WTC11 (cell line): Measurements from ENCODE around the gene TVP23A.
"Not testable (repeated sequence)": the region's sequence is repeated elsewhere in the genome, so short reads cannot be mapped to it uniquely, and the experiment has no call there.

Source experiments
- JAZF1 ChIP-seq: fragments of 250-450 bp; sonication (Bioruptor Pico); IDR thresholded peaks from 2 replicates; pipeline ENCODE4 v1.9.0; 2021; ENCODE audit warnings: moderate library complexity, mild to moderate bottlenecking, inconsistent platforms
- PRRX2 ChIP-seq: fragments of 250-450 bp; sonication (Bioruptor Pico); IDR thresholded peaks from 2 replicates; pipeline ENCODE4 v1.8.0; 2021; ENCODE audit warnings: mild to moderate bottlenecking
- SMAD4 ChIP-seq: sonication (generic); formaldehyde crosslinking; IDR thresholded peaks from 2 replicates; pipeline ENCODE4 v1.8.0; 2022; ENCODE audit warnings: mild to moderate bottlenecking, missing genetic modification reagents
- SP1 ChIP-seq: sonication (generic); formaldehyde crosslinking; conservative IDR thresholded peaks from 2 replicates; pipeline ENCODE4 v1.8.1; 2022; ENCODE audit warnings: missing genetic modification reagents
- TCF7 ChIP-seq: sonication (generic); formaldehyde crosslinking; IDR thresholded peaks from 2 replicates; pipeline ENCODE4 v1.8.0; 2022; ENCODE audit warnings: mild to moderate bottlenecking, low read depth, missing genetic modification reagents, moderate library complexity
- TEAD4 ChIP-seq: sonication (generic); formaldehyde crosslinking; IDR thresholded peaks from 2 replicates; pipeline ENCODE4 v1.8.0; 2022; ENCODE audit warnings: mild to moderate bottlenecking, missing genetic modification reagents
- ZNF138 ChIP-seq: sonication (generic); formaldehyde crosslinking; conservative IDR thresholded peaks from 2 replicates; pipeline ENCODE4 v1.8.1; 2022; ENCODE audit warnings: mild to moderate bottlenecking, moderate library complexity, missing genetic modification reagents
- ZNF232 ChIP-seq: sonication (generic); formaldehyde crosslinking; IDR thresholded peaks from 2 replicates; pipeline ENCODE4 v1.8.0; 2022; ENCODE audit warnings: mild to moderate bottlenecking, missing genetic modification reagents
- TF ChIP-seq, protein P1 (sequence below): fragments of 200-600 bp; IDR thresholded peaks from 2 replicates; pipeline ENCODE4 v1.8.0; 2022; ENCODE audit warnings: antibody characterized with exemption
- TF ChIP-seq, protein P2 (sequence below): sonication (generic); formaldehyde crosslinking; IDR thresholded peaks from 2 replicates; pipeline ENCODE4 v1.8.0; 2023; ENCODE audit warnings: missing genetic modification reagents, mild to moderate bottlenecking, borderline replicate concordance
- TF ChIP-seq, protein P3 (sequence below): fragments of 250-450 bp; sonication (Bioruptor Pico); IDR thresholded peaks from 2 replicates; pipeline ENCODE4 v1.8.0; 2021; ENCODE audit warnings: mild to moderate bottlenecking

DNA sequence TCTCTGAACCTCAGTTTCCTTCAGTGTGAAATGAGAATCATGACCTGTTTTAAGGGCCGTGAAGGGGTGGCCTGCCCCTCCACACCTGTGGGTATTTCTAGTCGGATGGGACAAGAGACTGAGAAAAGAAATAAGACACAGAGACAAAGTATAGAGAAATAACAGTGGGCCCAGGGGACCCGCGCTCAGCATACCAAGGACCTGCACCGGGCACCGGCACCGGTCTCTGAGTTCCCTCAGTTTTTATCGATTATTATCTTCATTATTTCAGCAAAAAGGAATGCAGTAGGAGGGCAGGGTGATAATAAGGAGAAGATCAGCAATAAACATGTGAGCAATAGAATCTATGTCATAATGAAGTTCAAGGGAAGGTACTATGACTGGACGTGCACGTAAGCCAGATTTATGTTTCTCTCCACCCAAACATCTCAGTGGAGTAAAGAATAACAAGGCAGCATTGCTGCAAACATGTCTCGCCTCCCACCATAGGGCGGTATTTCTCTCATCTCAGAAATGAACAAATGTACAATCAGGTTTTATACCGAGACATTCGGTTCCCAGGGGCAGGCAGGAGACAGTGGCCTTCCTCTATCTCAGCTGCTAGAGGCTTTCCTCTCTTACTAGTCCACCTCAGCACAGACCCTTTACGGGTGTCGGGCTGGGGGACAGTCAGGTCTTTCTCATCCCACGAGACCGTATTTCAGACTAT, 10.9 kb upstream of the TVP23A start:
- TF ChIP-seq ZNF232 (CRISPR knock-in tag); ZNF138 (CRISPR knock-in tag); JAZF1 (CRISPR knock-in tag); PRRX2 (CRISPR knock-in tag); TCF7; TEAD4 (CRISPR knock-in tag); SP1; SMAD4 (CRISPR knock-in tag): not testable (repeated sequence)
- TF ChIP-seq, protein P1, sequence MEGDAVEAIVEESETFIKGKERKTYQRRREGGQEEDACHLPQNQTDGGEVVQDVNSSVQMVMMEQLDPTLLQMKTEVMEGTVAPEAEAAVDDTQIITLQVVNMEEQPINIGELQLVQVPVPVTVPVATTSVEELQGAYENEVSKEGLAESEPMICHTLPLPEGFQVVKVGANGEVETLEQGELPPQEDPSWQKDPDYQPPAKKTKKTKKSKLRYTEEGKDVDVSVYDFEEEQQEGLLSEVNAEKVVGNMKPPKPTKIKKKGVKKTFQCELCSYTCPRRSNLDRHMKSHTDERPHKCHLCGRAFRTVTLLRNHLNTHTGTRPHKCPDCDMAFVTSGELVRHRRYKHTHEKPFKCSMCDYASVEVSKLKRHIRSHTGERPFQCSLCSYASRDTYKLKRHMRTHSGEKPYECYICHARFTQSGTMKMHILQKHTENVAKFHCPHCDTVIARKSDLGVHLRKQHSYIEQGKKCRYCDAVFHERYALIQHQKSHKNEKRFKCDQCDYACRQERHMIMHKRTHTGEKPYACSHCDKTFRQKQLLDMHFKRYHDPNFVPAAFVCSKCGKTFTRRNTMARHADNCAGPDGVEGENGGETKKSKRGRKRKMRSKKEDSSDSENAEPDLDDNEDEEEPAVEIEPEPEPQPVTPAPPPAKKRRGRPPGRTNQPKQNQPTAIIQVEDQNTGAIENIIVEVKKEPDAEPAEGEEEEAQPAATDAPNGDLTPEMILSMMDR: not testable (repeated sequence)
- TF ChIP-seq, protein P2, sequence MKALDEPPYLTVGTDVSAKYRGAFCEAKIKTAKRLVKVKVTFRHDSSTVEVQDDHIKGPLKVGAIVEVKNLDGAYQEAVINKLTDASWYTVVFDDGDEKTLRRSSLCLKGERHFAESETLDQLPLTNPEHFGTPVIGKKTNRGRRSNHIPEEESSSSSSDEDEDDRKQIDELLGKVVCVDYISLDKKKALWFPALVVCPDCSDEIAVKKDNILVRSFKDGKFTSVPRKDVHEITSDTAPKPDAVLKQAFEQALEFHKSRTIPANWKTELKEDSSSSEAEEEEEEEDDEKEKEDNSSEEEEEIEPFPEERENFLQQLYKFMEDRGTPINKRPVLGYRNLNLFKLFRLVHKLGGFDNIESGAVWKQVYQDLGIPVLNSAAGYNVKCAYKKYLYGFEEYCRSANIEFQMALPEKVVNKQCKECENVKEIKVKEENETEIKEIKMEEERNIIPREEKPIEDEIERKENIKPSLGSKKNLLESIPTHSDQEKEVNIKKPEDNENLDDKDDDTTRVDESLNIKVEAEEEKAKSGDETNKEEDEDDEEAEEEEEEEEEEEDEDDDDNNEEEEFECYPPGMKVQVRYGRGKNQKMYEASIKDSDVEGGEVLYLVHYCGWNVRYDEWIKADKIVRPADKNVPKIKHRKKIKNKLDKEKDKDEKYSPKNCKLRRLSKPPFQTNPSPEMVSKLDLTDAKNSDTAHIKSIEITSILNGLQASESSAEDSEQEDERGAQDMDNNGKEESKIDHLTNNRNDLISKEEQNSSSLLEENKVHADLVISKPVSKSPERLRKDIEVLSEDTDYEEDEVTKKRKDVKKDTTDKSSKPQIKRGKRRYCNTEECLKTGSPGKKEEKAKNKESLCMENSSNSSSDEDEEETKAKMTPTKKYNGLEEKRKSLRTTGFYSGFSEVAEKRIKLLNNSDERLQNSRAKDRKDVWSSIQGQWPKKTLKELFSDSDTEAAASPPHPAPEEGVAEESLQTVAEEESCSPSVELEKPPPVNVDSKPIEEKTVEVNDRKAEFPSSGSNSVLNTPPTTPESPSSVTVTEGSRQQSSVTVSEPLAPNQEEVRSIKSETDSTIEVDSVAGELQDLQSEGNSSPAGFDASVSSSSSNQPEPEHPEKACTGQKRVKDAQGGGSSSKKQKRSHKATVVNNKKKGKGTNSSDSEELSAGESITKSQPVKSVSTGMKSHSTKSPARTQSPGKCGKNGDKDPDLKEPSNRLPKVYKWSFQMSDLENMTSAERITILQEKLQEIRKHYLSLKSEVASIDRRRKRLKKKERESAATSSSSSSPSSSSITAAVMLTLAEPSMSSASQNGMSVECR: not testable (repeated sequence)
- TF ChIP-seq, protein P3, sequence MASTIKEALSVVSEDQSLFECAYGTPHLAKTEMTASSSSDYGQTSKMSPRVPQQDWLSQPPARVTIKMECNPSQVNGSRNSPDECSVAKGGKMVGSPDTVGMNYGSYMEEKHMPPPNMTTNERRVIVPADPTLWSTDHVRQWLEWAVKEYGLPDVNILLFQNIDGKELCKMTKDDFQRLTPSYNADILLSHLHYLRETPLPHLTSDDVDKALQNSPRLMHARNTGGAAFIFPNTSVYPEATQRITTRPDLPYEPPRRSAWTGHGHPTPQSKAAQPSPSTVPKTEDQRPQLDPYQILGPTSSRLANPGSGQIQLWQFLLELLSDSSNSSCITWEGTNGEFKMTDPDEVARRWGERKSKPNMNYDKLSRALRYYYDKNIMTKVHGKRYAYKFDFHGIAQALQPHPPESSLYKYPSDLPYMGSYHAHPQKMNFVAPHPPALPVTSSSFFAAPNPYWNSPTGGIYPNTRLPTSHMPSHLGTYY (CRISPR knock-in tag): not testable (repeated sequence)
